HG03521 (cell line): ENCODE measurements around the gene DOCK1.
"Not testable (repeated sequence)": the region's sequence is repeated elsewhere in the genome, so short reads cannot be mapped to it uniquely, and the experiment has no call there.

Experiments
- ATAC-seq: cut with Tn5 transposase; IDR thresholded peaks from one replicate; pipeline ENCODE4 v1.9.1; 2021; ENCODE audit warnings: mild to moderate bottlenecking, moderate library complexity; ENCODE audit not compliant: unreplicated experiment

The DOCK1 gene

GRCh38 chr10:126904818-126905701, at the start of gene DOCK1:
DOCK1 (plus strand) TSS chr10:126905428; CDS start chr10:126905518, 90 bp downstream.
- no peak for ATAC-seq

DNA sequence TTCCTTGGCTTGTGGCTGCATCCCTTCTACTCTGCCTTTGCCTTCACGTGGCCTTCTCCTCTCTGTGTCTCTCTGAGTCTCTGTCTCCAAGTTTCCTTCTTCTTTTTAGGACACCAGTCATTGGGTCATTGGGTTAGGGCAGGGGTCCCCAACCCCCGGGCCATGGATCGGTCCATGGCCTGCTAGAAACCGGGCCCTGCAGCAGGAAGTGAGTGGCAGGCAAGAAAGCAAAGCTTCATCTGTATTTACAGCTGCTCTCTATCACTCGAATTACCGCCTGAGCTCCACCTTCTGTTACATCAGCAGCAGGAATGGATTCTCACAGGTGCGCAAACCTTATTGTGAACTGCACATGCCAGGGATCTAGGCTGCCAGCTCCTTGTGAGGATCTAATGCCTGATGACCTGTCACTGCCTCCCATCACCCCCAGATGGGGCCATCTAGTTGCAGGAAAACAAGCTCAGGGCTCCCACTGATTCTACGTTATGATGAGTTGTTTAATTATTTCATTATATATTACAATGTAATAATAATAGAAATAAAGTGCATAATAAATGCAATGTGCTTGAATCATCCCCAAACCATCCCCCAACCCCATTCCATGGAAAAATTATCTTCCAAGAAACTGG, 47.9 kb upstream of the DOCK1 start:
- no peak for ATAC-seq

DNA sequence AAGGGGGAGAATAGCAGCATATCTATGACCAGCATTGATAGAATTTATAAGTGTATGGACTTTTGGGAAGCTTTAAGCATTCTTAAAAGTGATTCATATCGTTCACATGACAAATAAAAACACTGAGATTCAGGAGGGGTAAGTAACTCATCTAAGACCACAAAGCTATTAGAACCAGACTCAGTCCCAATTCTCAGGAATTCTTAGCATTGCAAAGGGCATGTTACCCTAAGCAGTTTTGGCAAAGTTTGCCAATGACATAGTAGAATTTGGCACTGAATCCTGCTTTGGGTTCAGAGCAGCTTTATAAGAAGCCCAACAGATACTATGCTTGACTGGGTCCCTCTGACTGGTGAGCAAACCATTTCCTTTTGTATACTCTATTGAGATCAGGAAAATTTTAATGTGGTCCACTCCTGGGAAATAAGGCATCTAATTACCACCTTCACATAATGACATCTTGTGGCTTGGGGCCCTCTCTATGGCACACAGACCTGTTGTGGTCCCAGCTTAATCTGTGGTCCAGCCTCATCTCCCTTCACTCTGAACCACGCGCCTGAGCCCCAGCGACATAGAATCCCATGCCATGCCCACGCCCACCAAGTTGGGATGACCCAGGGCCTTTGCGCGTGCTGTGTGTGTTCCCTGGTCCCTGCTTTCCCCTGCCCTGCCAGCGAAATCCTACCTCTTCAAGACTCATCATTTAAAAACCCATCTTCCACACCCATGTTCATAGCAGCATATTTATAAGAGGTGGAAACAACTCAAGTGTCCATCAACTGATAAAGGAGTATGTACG, 37.5 kb upstream of the DOCK1 start:
- no peak for ATAC-seq

- no peak for ATAC-seq
Measured at GRCh38 chr10:126868371-126868770, 36.9 kb upstream of the DOCK1 start.

DNA sequence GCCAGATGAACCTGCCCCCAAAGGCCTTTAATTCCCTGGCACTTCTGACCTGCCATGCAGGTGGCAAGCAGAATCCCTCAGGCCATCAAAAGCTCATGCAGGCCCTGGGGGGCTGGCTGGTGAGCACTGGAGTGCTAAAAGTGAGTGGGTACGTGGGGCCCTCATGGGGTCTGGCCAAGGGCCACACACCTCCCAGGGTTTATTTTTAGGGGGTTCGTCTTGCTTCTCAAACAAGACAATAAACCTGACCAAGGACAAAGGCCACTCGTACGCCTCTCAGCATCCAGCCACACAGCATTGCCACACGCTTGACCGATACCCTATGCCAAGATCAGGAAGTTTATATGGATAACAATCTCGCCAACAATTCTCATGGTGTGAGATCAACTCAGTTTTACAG, 33.1 kb upstream of the DOCK1 start:
- no peak for ATAC-seq

DNA sequence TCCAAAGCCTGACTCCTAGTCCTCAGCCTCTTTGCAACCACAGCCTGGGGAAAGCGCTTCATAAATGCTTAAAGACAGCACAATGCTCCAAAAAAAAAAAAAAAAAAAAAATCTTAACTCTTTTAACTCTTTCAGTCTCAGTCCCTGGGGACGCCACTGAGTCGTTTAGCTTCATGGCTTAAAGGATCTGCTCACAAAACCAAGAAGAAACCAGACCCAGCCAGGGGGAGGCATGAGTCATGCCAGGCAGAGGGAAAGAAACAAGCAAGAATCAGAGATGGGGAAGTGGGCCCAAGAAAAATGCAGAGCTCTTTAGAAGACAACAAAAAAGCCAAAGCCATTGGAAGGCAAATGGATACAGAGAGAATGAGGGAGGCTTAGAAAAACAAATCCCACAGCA, 32.5 kb upstream of the DOCK1 start:
- no peak for ATAC-seq

DNA sequence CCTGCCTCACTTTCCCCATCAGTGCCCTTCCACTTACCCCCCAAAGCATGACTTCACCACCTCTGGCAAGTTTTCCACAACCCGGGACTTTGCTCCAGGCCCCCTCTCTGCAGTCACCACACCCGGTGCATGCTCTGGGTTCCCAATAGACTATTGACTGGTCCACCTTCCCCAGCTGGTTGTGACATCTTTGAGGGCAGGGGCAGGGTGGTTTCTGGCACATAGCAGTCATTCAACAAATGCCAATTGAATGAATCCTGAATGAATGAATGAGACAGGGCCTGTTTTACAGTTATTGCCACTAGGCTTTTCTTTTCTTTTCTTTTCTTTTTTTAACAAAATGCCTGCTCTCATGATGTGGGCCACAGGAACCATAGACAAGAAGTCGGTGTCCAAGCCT, 28.8 kb upstream of the DOCK1 start:
- ATAC-seq, result no peak

DNA sequence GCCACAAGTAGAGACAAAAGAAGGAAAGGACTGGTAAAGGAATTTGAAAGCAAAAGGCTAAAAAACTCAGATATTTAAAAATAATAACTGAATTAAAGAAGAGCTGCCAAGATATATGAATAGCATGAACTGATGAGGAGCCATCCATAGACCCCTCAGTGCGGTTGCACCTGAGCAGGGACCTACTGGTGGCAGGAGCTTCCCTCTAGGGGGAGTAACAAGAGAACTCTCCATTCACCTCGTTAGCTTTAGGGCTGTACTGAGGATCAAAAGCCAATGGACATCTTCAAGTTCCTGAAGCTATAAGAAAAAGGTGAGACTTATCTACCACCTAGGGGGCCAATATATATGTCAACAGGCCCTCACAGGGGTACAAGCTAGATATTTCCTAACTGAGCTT, 27.8 kb upstream of the DOCK1 start:
- no peak for ATAC-seq

GRCh38 chr10:126878594-126878993, 26.6 kb upstream of the DOCK1 start:
- no peak for ATAC-seq

- ATAC-seq, result no peak
Measured at GRCh38 chr10:126880926-126881325, 24.3 kb upstream of the DOCK1 start.

DNA sequence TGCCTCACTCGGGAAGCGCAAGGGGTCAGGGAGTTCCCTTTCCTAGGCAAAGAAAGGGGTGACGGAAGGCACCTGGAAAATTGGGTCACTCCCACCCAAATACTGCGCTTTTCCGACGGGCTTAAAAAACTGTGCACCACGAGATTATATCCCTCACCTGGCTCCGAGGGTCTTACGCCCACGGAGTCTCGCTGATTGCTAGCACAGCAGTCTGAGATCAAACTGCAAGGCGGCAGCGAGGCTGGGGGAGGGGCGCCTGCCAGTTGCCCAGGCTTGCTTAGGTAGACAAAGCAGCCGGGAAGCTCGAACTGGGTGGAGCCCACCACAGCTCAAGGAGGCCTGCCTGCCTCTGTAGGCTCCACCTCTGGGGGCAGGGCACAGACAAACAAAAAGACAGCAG, 23.2 kb upstream of the DOCK1 start:
- ATAC-seq, result not testable (repeated sequence)

DNA sequence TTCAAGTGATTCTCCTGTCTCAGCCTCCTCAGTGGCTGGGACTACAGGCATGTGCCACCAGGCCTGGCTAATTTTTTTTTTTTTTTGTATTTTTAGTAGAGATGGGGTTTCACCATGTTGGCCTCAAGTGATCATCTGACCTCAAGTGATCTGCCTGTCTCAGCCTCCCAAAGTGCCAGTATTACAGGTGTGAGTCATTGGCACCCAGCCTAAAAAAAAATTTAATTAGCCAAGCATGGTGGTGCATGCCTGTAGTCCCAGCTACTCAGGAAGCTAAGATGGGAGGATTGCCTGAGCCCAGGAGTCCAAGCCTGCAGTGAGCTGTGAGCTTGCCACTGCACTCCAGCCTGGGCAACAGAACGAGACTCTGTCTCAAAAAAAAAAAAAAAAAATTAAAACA, 16.8 kb upstream of the DOCK1 start:
- not testable (repeated sequence) for ATAC-seq

- no peak for ATAC-seq
Measured at GRCh38 chr10:126889421-126889820, 15.8 kb upstream of the DOCK1 start.

DNA sequence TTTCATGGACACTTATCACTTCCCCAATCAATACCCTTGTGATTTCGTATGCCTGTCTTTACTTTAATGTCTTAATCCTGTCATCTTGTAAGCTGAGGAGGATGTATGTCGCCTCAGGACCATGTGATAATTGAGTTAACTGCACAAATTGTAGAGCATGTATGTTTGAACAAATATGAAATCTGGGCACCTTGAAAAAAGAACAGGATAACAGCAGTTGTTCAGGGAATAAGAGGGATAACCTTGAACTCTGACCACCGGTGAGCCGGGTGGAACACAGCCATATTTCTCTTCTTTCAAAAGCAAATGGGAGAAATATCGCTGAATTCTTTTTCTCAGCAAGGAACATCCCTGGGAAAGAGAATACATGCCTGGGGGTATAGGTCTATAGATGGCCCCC, 14.4 kb upstream of the DOCK1 start:
- not testable (repeated sequence) for ATAC-seq

DNA sequence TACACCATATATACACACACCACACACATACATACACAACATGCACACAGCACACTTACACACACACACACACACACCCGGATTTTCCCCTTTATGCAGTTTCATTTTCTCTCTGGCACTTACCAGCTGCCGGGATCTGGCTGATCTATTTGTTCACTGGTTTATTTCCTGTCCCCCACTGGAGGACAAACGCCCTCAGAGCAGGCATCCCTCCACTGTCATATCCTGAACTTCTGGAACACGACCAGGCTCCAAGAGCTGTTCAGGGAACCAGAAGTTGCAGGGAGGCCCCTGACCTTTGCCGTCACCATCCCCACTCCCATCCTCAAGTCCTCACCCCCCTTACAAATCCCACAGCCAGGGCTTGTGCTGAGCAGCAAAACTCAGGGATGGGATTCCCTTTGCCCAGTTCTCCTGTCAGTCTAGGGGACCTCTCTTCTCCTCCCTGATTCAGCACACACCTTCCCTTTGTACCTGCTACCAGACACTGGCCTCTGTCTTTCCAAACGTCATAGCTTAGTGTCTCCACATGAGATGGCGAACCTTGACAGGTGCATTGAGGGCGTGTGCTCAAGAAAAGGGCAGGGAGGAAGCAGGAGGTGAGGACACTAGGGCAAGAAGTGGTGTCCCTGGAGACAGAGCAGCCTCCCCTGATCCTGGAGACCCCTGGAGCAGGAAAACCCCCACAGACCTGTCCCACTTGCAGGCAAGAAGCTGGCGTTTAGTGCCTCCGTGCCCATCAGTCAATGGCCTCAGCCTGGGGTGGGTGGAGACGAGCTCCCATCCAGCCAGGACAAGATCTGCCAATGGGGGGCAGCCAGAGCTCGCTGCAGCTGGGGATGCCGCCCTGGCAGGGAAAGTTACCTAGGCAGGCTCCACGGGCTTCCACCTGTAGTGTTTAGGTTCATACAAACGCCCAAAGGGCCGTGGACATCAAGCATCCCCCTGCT, 12.7 kb upstream of the DOCK1 start:
- ATAC-seq, result no peak

GRCh38 chr10:126893206-126893605, 12.0 kb upstream of the DOCK1 start:
- ATAC-seq, result no peak

GRCh38 chr10:126893841-126894240, 11.4 kb upstream of the DOCK1 start:
- ATAC-seq, result no peak

GRCh38 chr10:126895214-126895781, 9.9 kb upstream of the DOCK1 start:
- no peak for ATAC-seq

- ATAC-seq, result no peak
Measured at GRCh38 chr10:126898460-126898859, 6.8 kb upstream of the DOCK1 start.

- not testable (repeated sequence) for ATAC-seq
Measured at GRCh38 chr10:126899529-126899928, 5.7 kb upstream of the DOCK1 start.
